SU-DHL-6 (cell line): ENCODE data around the gene ALK.

Experiments used
- H2AFZ ChIP-seq: fragments of 200-600 bp; sonication (generic); 2 replicates; pipeline ENCODE4 v1.6.1; 2014; ENCODE audit warnings: low read depth, mild to moderate bottlenecking, moderate library complexity, mixed read lengths, antibody characterized with exemption, low read length; ENCODE audit not compliant: severe bottlenecking
- H3F3A ChIP-seq: fragments of 200-600 bp; shearing (Covaris generic); 2 replicates; pipeline ENCODE4 v1.6.0; 2016; ENCODE audit warnings: antibody characterized with exemption, mild to moderate bottlenecking; ENCODE audit not compliant: insufficient read depth
- H3K27ac ChIP-seq: fragments of 200-600 bp; sonication (generic); 2 replicates; pipeline ENCODE4 v1.5.1; 2016; ENCODE audit warnings: low read depth, mild to moderate bottlenecking, low read length, moderate library complexity, mixed read lengths
- H3K27me3 ChIP-seq: fragments of 200-600 bp; sonication (generic), shearing (Covaris generic); 2 replicates; pipeline ENCODE4 v1.6.0; 2014; ENCODE audit warnings: mild to moderate bottlenecking, low read length
- H3K36me3 ChIP-seq: fragments of 200-600 bp; sonication (generic); 2 replicates; pipeline ENCODE4 v1.6.1; 2014; ENCODE audit warnings: mild to moderate bottlenecking, low read length, mixed read lengths
- H3K4me2 ChIP-seq: fragments of 300-600, 200-600 bp; shearing (Covaris generic), sonication (generic); 2 replicates; pipeline ENCODE4 v1.6.0; 2014; ENCODE audit warnings: low read length, low read depth, mild to moderate bottlenecking; ENCODE audit not compliant: poor library complexity, severe bottlenecking
- H3K4me3 ChIP-seq: fragments of 200-600 bp; sonication (generic); 2 replicates; pipeline ENCODE4 v1.5.1; 2014; ENCODE audit warnings: antibody characterized with exemption, low read length, mild to moderate bottlenecking, mixed read lengths; ENCODE audit not compliant: insufficient read depth, poor library complexity, severe bottlenecking
- H3K79me2 ChIP-seq: fragments of 200-600 bp; sonication (generic); 2 replicates; pipeline ENCODE4 v1.6.1; 2014; ENCODE audit warnings: mild to moderate bottlenecking, low read length, moderate library complexity; ENCODE audit not compliant: insufficient read depth
- H3K9ac ChIP-seq: fragments of 200-600 bp; sonication (generic); 2 replicates; pipeline ENCODE4 v1.7.0; 2014; ENCODE audit warnings: mild to moderate bottlenecking, low read length
- H3K9me2 ChIP-seq: fragments of 200-600 bp; sonication (generic); replicated peaks from 2 replicates; pipeline ENCODE4 v1.6.1; 2014; ENCODE audit warnings: low read length; ENCODE audit not compliant: insufficient read depth
- H3K9me3 ChIP-seq: fragments of 200-600 bp; sonication (generic); 2 replicates; pipeline ENCODE4 v1.6.1; 2014; ENCODE audit warnings: low read length, mixed read lengths; ENCODE audit not compliant: insufficient read depth
- H4K20me1 ChIP-seq: fragments of 200-600 bp; sonication (generic); 2 replicates; pipeline ENCODE4 v1.6.1; 2014; ENCODE audit warnings: low read depth, mild to moderate bottlenecking, antibody characterized with exemption, low read length, moderate library complexity, mixed read lengths
- EZH2phosphoT487 ChIP-seq: fragments of 200-600 bp; sonication (generic), shearing (Covaris generic); conservative IDR thresholded peaks from 2 replicates; pipeline ENCODE4 v1.6.1; 2018; ENCODE audit warnings: mild to moderate bottlenecking, antibody characterized with exemption, low read length, moderate library complexity, mixed read lengths
- TF ChIP-seq, protein P1 (sequence below): fragments of 200-600 bp; sonication (generic); IDR thresholded peaks from one replicate; pipeline ENCODE4 v1.5.1; 2017; ENCODE audit warnings: antibody characterized with exemption, mild to moderate bottlenecking, low read length, moderate library complexity; ENCODE audit not compliant: insufficient read depth, poor library complexity, severe bottlenecking

Gene ALK

DNA sequence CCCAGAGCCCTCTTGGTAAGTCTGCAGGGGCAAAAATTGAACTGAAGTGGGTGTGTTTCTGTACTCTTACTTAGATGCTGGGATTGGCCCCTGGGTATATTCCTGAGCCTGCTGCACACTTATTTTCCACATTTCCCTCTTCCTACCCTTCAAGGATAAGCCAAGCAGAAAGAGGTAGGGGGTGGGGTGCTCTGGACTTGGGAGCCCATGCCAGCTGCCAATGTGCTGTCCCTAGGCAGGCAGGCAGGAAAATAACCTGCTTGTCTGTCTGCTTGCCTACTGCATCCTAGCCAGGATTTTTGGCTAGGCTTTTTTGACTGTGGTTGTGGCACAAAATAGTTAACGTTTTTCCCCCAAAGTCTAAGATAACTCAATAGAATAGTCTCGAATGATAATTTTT is 234.3 kb downstream of the ALK start:
- H3K9ac ChIP-seq, result no peak overlapping the region

DNA sequence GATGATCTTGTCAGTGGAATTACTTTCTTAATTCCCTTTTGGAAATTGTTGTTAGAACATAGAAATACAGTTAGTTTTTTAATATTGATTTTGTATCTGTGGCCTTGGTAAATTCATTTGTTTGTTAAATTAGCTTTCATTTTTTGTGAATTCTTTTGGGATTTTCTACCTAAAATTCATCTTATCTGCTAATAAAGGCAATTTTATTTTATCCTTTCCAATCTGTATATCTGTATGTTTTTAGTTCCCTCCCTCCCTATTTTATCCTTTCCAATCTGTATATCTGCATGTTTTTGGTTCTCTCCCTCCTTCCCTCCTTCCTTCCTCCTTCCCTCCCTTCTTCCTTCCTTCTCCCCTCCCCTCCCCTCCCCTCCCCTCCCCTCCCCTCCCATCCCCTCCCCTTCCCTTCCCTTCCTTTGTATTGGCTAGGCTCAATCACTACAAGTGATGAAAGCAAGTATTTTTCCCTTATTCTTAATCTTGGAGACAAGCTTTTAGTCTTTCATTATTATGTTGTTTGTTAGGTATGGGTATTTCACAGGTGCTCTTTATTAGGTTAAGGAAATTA is 244.4 kb downstream of the ALK start:
- Histone ChIP-seq H3K9me2 (no peaks in the 10 kb centered on the region), H3K9ac (no peak overlapping the region)
- TF ChIP-seq, protein P1, sequence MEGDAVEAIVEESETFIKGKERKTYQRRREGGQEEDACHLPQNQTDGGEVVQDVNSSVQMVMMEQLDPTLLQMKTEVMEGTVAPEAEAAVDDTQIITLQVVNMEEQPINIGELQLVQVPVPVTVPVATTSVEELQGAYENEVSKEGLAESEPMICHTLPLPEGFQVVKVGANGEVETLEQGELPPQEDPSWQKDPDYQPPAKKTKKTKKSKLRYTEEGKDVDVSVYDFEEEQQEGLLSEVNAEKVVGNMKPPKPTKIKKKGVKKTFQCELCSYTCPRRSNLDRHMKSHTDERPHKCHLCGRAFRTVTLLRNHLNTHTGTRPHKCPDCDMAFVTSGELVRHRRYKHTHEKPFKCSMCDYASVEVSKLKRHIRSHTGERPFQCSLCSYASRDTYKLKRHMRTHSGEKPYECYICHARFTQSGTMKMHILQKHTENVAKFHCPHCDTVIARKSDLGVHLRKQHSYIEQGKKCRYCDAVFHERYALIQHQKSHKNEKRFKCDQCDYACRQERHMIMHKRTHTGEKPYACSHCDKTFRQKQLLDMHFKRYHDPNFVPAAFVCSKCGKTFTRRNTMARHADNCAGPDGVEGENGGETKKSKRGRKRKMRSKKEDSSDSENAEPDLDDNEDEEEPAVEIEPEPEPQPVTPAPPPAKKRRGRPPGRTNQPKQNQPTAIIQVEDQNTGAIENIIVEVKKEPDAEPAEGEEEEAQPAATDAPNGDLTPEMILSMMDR, result no peak
- TF ChIP-seq EZH2phosphoT487, result no peak

More for the DNA sequence above, 234.3 kb downstream of the ALK start:
- Histone ChIP-seq H3K4me2 (no peak overlapping the region), H2AFZ (no peak overlapping the region), H4K20me1 (no peaks in the 10 kb centered on the region), H3K9me3 (no peaks in the 10 kb centered on the region), H3F3A (no peaks in the 10 kb centered on the region), H3K27me3 (no peaks in the 10 kb centered on the region), H3K36me3 (no peaks in the 10 kb centered on the region), H3K9me2 (no peaks in the 10 kb centered on the region), H3K27ac (no peak overlapping the region), H3K79me2 (no peaks in the 10 kb centered on the region), H3K4me3 (no peak overlapping the region)
- no peak for TF ChIP-seq EZH2phosphoT487
- TF ChIP-seq, protein P1, result no peak

DNA sequence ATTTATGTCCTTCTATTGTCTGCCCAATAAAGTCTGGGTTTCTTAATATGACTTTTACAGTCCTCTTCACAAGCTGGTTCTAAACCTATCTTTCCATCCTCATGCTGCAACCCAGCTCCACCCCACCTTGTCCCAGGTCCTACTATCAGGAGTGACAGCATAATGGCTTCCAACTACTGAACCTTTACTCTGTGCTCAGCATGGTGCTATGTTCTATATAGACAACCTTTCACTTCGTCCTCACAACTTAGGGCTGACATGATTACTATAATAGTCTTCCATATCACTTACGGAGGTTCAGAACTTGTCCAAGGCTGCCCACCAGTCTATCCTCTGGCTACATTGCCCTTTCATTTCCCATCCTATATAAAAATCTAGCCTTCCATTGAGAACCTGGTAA is 256.8 kb downstream of the ALK start:
- Histone ChIP-seq H2AFZ (no peak overlapping the region), H4K20me1 (no peaks in the 10 kb centered on the region), H3K4me2 (no peak overlapping the region), H3K27ac (no peak overlapping the region), H3K4me3 (no peak overlapping the region), H3K9me2 (no peaks in the 10 kb centered on the region), H3F3A (no peaks in the 10 kb centered on the region), H3K9ac (no peak overlapping the region), H3K79me2 (no peaks in the 10 kb centered on the region), H3K36me3 (no peaks in the 10 kb centered on the region), H3K9me3 (no peaks in the 10 kb centered on the region), H3K27me3 (no peaks in the 10 kb centered on the region)
- TF ChIP-seq, protein P1, result no peak
- no peak for TF ChIP-seq EZH2phosphoT487

More for the DNA sequence above, 244.4 kb downstream of the ALK start:
- H3K79me2 ChIP-seq, result no peaks in the 10 kb centered on the region
- H4K20me1 ChIP-seq, result no peaks in the 10 kb centered on the region
- H2AFZ ChIP-seq, result no peak overlapping the region
- no peak overlapping the region for H3K4me3 ChIP-seq
- no peaks in the 10 kb centered on the region for H3K9me3 ChIP-seq
- H3F3A ChIP-seq, result no peaks in the 10 kb centered on the region
- no peaks in the 10 kb centered on the region for H3K36me3 ChIP-seq
- no peak overlapping the region for H3K27ac ChIP-seq
- no peaks in the 10 kb centered on the region for H3K27me3 ChIP-seq
- H3K4me2 ChIP-seq, result no peak overlapping the region
